ENCODE results near the gene CBR1. TPM values are rescaled to one million over a fixed set of nuclear protein-coding genes. Genes with fewer than 3 reads are reported as not detected.

The CBR1 gene
- 92.0 and 95.9 TPM in 2 replicates for total RNA-seq

DNA sequence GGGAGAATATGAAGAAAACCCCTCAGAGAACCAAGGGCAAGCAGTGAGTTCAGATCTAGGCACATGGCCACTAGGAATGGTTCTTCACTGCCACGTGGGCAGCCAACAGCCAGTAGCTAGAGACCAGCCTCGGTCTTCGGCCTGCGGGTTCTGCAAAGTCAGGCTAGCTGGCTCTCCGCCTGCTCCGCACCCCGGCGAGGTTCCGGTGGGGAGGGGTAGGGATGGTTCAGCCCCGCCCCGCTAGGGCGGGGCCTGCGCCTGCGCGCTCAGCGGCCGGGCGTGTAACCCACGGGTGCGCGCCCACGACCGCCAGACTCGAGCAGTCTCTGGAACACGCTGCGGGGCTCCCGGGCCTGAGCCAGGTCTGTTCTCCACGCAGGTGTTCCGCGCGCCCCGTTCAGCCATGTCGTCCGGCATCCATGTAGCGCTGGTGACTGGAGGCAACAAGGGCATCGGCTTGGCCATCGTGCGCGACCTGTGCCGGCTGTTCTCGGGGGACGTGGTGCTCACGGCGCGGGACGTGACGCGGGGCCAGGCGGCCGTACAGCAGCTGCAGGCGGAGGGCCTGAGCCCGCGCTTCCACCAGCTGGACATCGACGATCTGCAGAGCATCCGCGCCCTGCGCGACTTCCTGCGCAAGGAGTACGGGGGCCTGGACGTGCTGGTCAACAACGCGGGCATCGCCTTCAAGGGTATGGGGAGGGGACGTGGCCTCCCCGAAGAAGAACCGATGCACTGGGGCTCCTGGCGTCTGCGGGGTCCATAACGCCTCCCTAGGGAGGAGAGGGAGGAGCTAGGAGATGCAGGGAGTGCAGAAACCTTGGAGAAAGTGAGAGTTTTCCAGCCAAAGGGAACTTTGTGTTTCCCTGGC is at the start of gene CBR1:
Gene CBR1, plus strand, starts transcription at position 312 of the 871 bp plus-strand sequence. Its CDS starts 92 bp downstream, at position 404.

GRCh38 chr21:36060159-36060921 is 9.5 kb upstream of the CBR1 start, which contains the start of gene SETD4:
TSS of gene SETD4 (minus strand) at chr21:36060526. CDS start at chr21:36058888, 1,638 bp downstream.

Other genes with a start within 250 kb of the CBR1 start
- gene SETD4, start 9.5 kb upstream of the CBR1 start, total RNA-seq, result 9.9 and 12.3 TPM in 2 replicates
- gene CBR3, start 65.1 kb downstream of the CBR1 start, total RNA-seq, result 24.1 and 25.9 TPM in 2 replicates
- gene DOP1B, start 86.8 kb downstream of the CBR1 start, total RNA-seq, result 10.3 and 10.9 TPM in 2 replicates

Measured in bronchus fibroblast of lung (primary cell).